Epithelial cell of prostate (primary cell): Measurements from ENCODE around the gene CIRBP.

Experiments used
- DNase-seq: peaks from one replicate; pipeline ENCODE4 v3.0.0-alpha.2; 2011; ENCODE audit warnings: low read depth, low spot score
- H3K27ac ChIP-seq: fragments of 450-650 bp; 2 replicates; pipeline ENCODE4 v1.5.1; 2017; ENCODE audit warnings: mild to moderate bottlenecking

The CIRBP gene

GRCh38 chr19:1229924-1230782 is 39.0 kb upstream of the CIRBP start:
- no peak overlapping the region for H3K27ac ChIP-seq
- no peak for DNase-seq

GRCh38 chr19:1230783-1231489 is 38.2 kb upstream of the CIRBP start:
- DNase-seq = no peak
- no peak overlapping the region for H3K27ac ChIP-seq

- peak overlapping the region; percentile 22 for H3K27ac ChIP-seq
- no peak for DNase-seq
Measured at GRCh38 chr19:1231729-1232637, 37.1 kb upstream of the CIRBP start.

GRCh38 chr19:1232652-1233072 is 36.5 kb upstream of the CIRBP start:
- no peak for DNase-seq
- H3K27ac ChIP-seq = peak overlapping the region; percentile 22

GRCh38 chr19:1233115-1233667 is 35.9 kb upstream of the CIRBP start:
- no peak for DNase-seq
- no peak overlapping the region for H3K27ac ChIP-seq

- DNase-seq = no peak
- H3K27ac ChIP-seq = no peak overlapping the region
Measured at GRCh38 chr19:1234051-1234954, 34.8 kb upstream of the CIRBP start.

GRCh38 chr19:1234955-1235380 is 34.2 kb upstream of the CIRBP start:
- H3K27ac ChIP-seq = no peak overlapping the region
- no peak for DNase-seq

- H3K27ac ChIP-seq = no peak overlapping the region
- DNase-seq = no peak
Measured at GRCh38 chr19:1235625-1236538, 33.2 kb upstream of the CIRBP start.

GRCh38 chr19:1236576-1236975 is 32.6 kb upstream of the CIRBP start:
- no peak for DNase-seq
- H3K27ac ChIP-seq = no peak overlapping the region

GRCh38 chr19:1237027-1237659 is 32.0 kb upstream of the CIRBP start:
- DNase-seq = no peak
- peak overlapping the region; percentile 22 for H3K27ac ChIP-seq

GRCh38 chr19:1237754-1238368 is 31.3 kb upstream of the CIRBP start, which contains the start of gene CBARP:
CBARP (minus strand) TSS chr19:1238005; CDS start chr19:1236100, 1,905 bp downstream.
- no peak for DNase-seq

GRCh38 chr19:1238369-1239303 is 30.5 kb upstream of the CIRBP start:
- no peak overlapping the region for H3K27ac ChIP-seq
- no peak for DNase-seq

More at GRCh38 chr19:1237754-1238368, 31.3 kb upstream of the CIRBP start, which contains the start of gene CBARP:
- H3K27ac ChIP-seq = peak within 1 kb of the TSS; percentile 22

- no peak for DNase-seq
- no peak overlapping the region for H3K27ac ChIP-seq
Measured at GRCh38 chr19:1239420-1239795, 29.7 kb upstream of the CIRBP start.

GRCh38 chr19:1239796-1240737 is 29.1 kb upstream of the CIRBP start:
- no peak overlapping the region for H3K27ac ChIP-seq
- DNase-seq = no peak

GRCh38 chr19:1240925-1241324 is 28.2 kb upstream of the CIRBP start:
- peak overlapping the region; percentile 59 for H3K27ac ChIP-seq
- DNase-seq = no peak
